Right renal cortex interstitium (tissue), 3 donors: ENCODE data around the gene SRCIN1. TPM values are rescaled to one million over a fixed set of nuclear protein-coding genes. Genes with fewer than 3 reads are reported as not detected.
"Not testable (repeated sequence)": the region's sequence is repeated elsewhere in the genome, so short reads cannot be mapped to it uniquely, and the experiment has no call there.

Experiments
- DNase-seq, 3 donors: peaks; one replicate each; pipeline ENCODE4 v3.0.0-alpha.2; 2013; ENCODE audit warnings: low read depth in 3 of 3, low spot score in 2 of 3
- polyA plus RNA-seq, 3 donors: library from polyadenylated mRNA; unstranded; fragments of 120-200 nt; gene quantifications; one replicate each; pipeline ENCODE4 v1.2.1, GENCODE V29; 2013; ENCODE audit not compliant: insufficient read length in 3 of 3

SRCIN1 gene, protein sequence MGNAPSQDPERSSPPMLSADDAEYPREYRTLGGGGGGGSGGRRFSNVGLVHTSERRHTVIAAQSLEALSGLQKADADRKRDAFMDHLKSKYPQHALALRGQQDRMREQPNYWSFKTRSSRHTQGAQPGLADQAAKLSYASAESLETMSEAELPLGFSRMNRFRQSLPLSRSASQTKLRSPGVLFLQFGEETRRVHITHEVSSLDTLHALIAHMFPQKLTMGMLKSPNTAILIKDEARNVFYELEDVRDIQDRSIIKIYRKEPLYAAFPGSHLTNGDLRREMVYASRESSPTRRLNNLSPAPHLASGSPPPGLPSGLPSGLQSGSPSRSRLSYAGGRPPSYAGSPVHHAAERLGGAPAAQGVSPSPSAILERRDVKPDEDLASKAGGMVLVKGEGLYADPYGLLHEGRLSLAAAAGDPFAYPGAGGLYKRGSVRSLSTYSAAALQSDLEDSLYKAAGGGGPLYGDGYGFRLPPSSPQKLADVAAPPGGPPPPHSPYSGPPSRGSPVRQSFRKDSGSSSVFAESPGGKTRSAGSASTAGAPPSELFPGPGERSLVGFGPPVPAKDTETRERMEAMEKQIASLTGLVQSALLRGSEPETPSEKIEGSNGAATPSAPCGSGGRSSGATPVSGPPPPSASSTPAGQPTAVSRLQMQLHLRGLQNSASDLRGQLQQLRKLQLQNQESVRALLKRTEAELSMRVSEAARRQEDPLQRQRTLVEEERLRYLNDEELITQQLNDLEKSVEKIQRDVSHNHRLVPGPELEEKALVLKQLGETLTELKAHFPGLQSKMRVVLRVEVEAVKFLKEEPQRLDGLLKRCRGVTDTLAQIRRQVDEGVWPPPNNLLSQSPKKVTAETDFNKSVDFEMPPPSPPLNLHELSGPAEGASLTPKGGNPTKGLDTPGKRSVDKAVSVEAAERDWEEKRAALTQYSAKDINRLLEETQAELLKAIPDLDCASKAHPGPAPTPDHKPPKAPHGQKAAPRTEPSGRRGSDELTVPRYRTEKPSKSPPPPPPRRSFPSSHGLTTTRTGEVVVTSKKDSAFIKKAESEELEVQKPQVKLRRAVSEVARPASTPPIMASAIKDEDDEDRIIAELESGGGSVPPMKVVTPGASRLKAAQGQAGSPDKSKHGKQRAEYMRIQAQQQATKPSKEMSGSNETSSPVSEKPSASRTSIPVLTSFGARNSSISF
- polyA plus RNA-seq, result 1 to 10 TPM; 2.4 to 2.7 (median 2.6) TPM

DNA sequence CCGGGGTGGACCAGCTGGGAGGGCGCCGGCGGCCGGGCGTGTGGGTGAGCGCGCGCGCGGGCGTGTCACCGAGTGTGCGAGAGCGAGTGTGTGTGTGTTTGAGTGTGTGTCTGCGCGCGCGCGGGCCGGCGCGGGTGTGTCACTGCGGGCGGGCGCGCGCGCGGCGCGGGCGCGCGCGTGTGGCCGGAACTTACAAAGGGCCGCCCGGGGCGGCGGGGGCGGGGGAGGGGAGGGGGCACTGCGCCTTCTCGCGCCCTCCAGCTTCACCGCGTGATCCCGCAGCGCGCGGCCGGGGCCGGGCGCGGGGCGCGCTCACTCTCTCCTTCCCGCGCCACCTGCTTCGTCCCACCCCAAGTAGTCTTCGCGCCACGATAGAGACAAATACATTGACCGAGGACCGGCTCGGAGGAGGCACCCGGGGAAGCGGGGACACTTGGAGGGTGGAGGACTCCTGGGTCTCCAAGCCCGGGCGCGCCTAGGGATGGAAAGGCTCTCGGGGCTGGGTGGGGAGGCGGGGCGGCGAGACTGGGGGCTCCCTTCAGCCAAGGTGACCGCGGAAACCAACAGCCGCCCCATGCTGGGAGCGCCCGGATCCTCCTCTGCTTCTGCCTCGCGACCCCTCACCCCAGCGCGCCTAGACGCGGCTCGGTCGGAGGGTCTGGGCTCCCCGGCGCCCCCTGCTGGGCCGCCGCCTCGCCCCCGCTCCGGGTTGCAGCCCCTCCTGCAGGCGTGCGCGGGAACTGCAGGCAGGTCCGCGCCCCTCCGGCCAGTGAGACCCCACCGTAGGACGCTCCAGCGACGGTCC is at the start of gene SRCIN1:
Gene SRCIN1 (minus strand): TSS at position 112 of the 805 bp plus-strand sequence. CDS start 247 bp downstream, outside the sequence.
- no peak for DNase-seq

DNA sequence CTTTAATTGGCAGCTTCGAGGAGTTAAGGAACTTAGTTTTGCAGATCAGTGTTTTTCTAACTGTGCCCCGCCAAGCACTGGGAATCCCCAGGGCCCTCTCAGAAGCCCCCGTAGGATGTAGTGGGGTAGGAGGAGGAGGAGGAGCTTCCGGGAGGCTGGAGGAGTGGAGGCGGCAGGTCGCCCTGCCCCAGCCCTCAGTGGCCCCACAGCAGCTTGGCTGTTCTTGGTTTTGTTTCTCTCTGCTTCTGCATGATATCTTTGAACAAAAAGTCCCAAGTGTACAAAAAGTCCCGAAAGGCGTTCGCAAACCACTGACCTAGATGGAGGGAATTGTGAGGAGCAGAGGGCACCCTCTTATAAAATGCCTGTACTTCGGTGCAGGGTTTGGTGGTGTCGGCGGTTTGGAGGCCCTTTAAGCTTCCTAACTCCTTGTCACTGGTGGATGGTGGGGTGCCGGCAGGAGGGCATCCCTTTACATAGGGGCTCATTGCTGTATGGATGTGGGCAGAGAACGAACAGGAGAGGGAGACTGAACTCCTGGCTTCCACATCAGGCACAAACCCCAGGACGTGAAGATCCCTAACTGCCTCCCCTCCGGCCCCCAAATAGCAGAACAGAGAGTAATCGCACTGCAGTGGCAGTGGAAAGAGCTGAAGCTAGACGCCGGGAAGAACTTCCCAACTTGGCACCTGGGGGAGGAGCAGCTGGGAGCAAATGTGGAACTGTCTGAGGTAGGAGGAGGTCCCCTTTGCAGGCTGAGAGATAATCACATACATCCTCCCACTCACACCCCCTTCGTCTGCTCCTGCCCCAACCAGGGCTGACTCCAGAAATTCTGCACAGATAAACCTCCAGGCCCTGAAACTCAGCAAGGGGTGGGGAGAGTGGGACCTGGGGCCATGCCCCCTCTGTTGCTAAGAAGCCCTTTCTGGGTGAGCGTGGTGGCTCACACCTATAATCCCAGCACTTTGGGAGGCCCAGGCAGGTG is 49.0 kb upstream of the SRCIN1 start:
- DNase-seq, result no peak

DNA sequence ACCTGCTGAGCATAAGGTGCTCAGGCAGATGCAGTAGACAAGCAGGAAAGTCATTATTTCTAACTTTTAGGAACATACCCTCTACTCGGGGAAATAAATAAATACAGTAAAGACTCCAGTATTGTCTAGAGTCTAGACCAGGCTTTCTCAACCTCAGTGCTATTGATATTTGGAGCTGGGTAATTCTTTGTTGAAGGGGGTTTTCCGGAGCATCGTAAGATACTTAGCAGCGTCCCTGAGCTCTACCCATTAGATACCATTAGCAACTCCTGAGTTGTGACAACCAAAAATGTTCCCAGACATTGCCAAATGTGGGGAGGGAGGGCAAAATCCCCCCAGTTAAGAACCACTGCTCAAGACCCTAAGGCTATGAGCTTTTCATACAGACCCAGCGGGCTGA is 47.9 kb upstream of the SRCIN1 start:
- no peak for DNase-seq

DNA sequence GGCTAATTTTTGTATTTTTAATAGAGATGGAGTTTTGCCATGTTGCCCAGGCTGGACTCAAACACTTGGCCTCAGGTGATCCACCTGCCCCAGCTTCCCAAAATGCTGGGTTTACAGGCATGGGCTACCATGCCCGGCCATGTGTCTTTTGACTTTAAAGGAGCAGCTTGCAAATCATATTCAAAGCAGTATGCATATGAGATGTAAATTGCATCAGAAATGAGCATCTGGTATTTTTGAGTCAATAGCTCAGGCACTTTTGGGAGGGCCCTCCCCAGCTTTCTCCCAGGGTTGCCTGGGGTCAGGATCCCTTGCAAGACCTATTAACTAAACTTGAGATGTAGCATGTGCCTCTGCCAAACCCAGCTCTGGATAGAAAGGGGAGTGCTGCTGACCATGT is 47.5 kb upstream of the SRCIN1 start:
- DNase-seq, result no peak

DNA sequence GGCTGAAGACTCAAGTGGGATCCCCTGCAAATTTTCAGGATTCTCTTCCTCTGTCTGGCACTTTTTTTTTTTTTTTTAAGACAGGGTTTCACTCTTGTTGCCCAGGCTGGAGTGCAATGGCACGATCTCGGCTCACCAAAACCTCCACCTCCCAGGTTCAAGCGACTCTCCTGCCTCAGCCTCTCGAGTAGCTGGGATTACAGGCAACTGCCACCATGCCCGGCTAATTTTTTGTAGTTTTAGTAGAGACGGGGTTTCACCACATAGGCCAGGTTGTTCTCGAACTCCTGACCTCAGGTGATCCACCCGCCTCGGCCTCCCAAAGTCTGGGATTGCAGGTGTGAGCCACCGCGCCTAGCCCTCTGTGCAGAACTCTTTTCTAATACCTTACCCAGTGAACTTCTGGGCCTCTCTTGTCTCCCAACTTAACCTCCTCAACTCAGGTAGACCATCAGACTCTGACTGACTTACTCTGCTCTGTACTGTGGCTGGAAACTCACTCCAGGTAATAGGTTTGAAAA is 45.0 kb upstream of the SRCIN1 start:
- DNase-seq, result not testable (repeated sequence)

DNA sequence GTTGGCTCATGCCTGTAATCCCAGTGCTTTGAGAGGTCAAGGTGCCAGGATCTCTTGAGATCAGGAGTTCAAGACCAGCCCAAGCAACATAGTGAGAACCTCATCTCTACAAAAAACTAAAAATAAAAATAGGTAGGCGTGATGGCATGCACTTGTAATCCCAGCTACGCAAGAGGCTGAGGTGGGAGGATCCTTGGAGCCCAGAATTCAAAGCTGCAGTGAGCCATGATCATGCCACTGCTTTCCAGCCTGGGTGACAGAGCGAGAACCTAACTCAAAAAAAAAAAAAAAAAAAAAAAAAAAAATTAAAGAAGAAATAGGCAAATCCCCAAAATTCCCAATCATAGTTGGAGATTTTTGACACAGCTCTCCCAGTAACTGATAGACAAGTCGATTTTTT is 32.2 kb upstream of the SRCIN1 start:
- no peak for DNase-seq

DNA sequence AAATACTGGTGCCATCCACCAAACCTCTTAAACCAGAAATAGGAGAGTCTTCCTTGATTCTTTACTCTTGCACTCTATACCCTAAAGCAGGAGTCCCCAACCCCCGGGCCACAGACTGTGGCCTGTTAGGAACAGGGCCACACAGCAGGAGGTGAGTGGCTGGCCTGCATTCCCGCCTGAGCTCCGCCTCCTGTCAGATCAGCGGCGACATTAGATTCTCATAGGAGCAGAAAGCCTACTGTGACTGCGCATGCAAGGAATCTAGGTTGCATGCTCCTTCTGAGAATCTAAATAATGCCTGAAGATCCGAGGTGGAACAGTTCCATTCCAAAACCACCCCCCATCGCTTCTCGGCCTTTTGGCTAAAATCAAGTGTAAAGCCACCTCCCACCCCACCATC is 30.3 kb upstream of the SRCIN1 start:
- no peak for DNase-seq

DNA sequence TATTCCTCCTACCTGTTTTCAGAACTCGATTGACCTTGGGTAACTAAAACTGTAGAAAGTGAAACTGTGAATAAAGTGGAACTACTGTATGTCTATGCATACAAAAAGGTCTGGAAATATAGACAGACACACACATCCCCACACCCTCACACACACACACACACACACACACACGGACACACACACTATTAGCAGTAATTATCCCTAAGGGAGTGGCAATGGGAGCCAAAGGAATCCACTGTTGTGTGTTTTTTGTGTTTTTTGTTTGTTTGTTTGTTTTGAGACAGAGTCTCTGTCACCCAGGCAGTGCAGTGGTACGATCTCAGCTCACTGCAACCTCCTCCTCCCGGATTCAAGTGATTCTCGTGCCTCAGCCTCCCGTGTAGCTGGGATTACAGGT is 26.6 kb upstream of the SRCIN1 start:
- DNase-seq, result no peak

DNA sequence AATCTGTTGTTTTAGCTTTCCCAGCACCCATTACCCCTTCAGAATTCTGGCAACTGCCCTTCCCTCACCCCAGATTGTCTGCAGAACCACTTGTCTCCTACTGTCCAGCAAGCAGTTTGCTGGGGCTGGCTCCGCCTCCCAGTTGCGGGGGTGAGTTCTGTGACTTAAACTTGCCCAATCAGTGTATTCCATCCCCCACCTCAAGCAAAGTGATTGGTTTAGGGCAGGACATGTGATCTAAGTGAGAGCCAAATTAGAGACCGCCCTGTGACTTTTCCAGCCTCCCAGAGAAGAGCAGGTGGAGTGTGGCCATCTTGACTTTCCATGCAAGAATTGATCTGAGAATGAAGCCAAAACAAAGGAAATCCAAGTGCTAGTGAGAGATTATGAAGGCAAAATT is 22.7 kb upstream of the SRCIN1 start:
- DNase-seq, result no peak

DNA sequence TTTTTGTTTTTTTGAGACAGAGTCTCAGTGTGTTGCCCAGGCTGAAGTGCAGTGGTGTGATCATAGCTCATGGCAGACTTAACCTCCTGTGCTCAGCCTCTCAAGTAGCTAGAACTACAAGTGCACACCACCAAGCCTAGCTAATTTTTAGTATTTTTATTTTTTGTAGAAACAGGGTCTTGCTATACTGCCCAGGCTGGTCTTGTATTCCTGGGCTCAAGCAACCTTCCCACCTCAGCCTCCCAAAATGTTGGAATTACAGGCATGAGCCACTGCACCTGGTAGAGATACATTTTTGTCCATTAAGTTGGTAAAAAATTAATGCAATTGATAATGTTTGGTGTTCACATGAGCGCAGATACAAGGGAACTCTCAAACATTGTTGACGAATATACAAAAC is 22.2 kb upstream of the SRCIN1 start:
- DNase-seq, result no peak

DNA sequence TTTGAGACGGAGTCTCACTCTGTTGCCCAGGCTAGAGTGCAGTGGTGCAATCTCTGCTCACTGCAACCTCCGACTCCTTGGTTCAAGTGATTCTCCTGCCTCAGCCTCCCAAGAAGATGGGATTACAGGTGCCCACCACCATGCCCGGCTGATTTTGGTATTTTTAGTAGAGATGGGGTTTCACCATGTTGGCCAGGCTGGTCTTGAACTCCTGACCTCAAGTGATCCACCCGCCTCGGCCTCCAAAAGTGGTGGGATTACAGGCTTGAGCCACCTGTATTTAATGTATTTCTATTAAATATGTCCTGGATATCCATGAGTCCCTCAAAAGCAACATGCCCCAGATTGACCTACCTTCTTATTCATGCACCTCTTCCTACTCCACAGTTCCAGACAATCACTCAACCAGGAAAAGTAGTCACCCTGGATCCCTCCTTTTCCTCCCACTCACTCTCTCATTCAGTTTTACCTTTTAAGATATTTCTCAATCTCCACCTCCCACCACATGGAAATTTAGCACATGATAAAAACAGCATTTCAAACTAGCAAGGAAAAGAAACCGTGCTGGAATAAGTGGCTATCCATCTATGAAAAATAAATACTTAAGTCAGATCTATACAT is 21.0 kb upstream of the SRCIN1 start:
- DNase-seq, result not testable (repeated sequence)

DNA sequence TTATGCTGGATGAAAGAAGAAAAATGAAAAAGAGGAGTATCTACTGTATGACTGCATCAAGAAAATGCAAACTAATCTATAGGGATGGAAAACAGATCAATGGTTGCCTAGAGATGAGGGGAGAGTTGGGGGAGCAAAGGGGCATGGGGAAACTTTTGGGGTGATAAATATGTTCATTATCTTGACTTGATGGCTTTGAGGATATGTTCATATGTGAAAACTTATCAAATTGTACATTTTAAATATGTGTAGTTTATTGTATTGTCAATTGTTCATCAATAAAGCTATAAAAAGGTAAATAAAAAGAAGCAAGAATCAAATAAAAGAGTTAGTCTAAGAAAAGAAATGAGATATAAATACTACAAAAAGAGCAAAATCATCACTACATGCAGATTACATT is 19.7 kb upstream of the SRCIN1 start:
- DNase-seq, result no peak

DNA sequence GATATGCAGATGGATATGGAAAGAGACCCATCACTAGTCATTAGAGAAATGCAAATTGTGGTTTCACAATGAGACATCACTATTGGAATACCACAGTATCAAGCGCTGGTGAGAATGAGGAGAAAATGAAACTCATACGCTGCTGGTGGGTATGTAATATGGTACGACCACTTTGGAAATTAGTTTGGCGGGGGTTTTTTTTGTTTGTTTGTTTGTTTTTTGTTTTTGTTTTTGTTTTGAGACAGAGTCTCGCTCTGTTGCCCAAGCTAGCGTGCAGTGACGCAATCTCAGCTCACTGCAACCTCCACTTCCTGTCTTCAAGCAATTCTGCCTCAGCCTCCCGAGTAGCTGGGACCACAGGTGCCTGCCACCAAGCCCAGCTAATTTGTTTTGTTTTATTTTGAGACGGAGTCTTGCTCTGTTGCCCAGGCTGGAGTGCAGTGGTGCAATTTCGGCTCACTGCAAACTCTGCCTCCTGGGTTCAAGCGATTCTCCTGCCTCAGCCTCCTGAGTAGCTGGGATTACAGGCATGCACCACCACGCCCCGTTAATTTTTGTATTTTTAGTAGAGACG is 19.1 kb upstream of the SRCIN1 start:
- DNase-seq, result not testable (repeated sequence)

DNA sequence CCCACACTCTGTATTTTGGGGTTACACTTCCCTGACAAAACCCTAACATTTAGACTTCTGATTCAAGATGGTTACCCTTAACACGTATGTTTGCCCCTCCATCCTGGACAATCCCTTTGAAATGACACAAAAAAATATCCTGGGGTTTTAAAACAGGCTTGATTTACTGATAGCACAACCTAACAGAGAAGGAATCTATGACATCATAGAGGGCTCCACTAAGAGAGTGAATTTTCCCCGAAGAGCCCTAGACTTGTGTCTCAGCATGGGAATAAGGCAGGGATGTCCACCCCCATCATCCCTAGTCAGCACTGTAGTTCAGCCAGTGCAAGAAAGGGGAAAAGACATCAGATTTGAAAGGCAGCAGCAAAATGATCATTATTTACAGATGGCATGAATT is 15.8 kb upstream of the SRCIN1 start:
- DNase-seq, result no peak

DNA sequence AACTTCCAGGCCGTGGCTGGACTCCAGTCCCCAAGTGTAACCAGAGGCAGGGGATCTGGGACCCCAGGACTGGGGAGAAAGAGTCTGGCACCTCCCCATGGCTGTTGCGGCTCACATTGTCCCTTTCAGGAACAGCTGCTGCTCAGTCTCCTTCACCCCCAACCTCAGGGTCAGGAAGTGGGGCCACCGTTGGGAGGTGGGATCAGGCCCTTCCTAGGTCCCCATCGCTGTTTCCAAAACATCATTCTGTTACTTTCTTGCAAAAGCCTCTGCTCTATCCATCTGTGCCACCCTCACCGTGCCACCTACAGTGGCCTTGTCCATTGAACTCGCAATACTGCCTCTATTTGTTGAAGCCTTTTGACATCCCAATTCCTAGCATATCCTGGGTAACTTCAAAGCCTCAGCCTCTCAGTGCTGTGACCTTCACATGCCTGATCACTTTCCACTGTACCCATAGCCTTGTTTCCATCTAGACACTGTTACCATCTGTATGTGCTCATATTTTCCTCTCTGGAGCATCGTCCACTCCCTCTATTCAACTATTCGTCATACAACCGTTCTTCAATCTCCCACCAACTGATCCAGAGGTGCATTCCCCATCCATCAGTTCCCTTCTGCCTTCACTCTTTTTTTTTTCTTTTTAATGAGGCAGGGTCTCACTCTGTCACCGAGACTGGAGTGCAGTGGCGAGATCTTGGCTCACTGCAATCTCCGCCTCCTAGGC is 15.0 kb upstream of the SRCIN1 start:
- no peak for DNase-seq

DNA sequence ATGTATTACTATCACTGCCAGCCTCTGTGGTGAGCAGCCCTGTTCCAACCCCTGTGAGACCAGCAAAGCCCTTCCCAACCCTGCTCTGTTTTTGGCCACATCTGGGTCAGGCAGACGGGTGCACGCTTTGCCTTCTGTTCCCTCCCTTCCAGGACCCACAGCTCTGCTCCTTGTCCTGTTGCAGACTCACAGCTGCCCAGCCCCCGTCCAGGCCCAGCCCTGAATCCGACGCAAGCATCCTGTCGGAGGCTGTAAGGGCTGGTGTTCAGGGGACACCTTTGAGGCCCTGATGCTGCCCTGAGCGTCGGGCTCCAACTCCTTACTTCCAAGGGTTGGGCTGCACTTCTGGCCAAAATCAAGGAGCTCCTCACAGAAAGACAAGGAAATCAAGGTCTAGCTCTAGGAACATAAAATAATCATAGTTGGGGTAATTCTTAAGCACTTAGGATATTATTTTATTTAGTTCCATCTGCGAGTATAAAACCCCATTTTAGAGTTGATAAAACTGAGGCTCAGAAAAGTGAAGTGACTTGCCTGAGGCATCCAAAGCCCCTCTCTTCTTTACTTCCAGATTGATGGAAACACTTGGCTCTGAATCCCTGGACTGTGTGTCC is 14.3 kb upstream of the SRCIN1 start:
- no peak for DNase-seq

DNA sequence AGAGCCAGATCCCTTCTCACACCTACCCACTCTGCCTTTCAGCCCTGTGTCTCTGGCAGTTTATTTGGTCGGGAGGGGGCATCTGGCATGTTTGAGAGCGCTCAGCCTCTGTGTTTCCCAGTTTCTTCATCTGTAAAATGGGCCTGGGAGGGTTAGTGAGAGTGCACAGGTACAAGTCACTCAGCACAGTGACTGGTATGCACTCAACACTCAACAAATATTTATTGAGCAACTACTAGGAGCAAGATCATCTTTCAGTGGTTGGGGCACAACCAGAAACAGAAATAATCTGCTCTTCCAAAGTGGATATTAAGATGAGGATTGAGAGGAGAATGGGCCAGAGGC is 13.7 kb upstream of the SRCIN1 start:
- DNase-seq, result no peak
